CD4-positive, alpha-beta T cell treated with Interleukin-4 for 4 hours (primary cell): ENCODE data around the gene SNRNP48.

Source experiments
- DNase-seq: peaks from one replicate; pipeline ENCODE4 v3.0.0-alpha.2; 2020

The SNRNP48 gene

DNA sequence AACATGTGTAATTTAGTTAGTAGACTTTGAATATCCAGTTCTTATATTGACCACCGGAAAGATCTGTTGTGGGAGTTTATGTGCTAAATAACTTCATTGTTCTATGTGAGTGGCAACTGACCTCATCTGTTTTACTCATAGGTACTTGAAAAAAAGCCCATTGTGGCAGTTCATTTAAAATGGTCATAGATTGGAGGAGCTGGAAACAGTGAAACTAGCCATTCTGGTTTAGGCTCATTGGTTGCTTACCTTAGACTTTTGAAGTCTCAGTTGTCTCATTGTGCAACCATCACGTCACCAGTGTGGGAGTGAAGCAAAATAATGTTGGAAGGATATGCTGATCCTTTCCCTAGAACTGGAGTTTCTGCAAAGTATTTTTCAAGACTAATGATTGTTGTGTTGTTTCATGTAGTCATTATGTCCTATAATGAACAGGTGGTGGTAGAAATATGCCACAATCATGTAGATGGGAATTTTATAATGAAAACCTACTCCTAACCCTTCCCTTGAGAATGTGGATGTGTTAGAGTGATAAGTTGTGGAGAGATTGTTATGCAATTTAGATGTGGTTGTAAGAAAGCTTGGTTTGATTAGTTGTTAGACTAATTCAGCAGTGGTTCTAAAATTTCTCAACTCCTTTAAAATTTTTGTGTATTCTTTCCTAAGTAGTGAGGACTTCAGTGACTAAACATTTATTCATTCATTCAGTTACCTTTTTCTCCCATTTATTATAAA is 30.2 kb upstream of the SNRNP48 start:
- DNase-seq, result no peak

DNA sequence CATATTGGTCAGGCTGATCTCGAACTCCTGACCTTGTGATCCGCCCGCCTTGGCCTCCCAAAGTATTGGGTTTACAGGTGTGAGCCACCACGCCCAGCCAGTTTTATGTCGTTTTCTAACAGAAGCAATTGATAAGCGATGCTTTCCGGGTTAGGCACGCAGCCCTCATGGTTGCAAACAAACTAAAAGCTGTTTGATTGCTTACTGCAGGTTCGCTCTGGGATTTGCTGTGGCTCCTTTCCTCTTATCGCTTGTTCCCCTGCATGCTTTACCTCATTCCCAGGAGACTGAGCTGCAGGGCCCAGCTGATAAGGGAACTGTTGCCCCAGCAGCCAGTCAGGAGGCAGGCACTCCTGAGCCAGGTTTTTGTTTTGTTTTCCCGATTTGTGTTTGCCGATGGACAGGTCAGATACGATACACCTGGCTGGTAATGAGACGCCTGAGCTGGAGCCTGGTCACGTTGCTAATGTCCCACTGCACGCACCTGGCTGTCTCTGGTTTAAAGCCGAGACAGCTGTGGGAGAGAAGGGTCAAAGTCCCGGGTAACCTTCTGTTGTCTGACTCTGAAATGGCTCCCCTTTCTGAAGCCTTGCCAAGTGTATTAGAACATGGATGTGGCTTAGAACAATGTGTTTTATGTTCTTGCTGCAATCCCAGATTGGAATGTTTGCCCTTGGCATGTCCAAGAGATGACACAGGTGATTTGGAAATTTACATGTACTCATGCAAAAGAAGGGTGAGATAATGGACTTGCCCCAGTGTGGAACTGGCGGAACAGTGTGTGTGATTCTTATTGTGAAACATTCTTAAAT is 28.6 kb upstream of the SNRNP48 start:
- no peak for DNase-seq

DNA sequence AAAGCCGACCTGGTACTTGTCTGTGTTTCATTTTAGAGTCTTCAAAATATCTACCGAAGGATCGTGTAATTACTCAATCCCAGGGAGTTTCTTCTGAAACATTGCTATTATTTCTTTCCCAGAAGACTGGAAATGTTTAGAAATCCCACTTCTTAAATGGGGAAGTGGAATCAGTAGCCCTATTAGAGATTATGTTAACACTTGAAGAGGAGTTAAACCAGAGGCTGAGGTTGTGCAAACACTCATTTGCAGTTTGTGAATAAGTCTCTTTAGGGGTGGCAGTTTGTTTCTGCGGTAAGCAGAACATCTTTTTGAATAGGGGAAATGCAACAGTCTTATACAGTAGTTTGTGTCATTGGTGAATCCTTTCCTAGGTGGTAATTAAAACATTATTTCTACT is 27.2 kb upstream of the SNRNP48 start:
- no peak for DNase-seq

DNA sequence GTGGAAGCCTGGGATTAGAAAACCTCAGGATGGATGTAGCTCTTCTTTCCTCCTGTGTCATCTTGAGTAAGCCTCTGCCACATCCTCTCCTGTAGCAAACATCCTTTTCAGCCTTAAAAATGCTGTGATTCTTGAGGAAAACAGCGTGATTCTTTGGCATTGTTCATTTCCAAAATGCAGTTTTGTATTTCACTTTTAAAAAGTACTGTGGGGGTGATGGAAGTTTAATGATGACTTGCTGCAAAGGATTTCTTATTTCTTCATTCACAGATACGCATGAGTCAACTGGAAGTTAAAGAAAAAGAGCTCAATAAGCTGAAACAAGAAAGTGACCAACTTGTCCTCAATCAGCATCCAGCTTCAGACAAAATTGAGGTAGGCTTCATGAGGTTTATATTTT is 23.9 kb upstream of the SNRNP48 start:
- no peak for DNase-seq

DNA sequence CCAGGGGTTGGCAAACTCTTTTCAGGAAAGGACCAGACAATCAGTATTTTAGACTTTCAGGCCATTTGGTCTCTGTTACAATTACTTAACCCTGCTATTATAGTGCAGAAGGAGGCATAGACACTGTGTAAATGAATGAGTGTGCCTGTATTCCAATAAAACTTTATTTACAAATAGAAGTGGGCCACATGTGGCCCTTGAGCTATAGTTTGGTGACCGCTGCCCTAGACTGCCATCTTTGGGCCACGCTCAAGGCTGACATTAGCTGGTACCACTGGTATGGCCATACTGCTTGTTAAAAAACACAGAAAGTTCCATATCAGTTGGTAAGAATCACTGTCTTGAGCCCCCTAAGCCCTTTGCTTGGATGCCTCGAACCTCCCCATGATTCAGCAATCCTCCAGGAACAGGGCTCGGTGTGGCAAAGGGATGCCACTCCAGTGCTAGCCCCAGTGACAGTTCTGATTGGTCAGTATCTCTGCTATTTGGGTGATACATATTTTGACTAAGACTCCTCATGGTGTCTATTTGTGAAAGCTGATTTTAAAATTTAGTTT is 23.3 kb upstream of the SNRNP48 start:
- DNase-seq, result no peak

DNA sequence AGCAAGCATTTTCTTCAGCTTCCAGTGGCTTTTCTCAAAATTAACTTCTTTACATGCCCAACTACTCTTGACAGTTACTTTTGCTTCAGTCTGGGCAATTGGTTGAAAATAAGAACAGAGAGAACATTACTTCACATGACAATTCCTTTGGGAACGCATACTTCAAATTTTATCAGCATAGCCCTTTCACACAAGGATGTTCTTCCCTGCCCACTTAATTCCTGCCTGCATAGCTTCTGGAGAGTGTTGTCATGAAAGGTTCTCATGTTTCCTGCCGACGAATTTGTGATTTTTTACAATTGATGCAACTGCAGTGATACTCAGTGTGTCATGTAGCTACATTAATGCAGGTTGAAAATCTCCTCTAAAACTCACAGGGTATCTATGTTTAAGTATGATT is 22.0 kb upstream of the SNRNP48 start:
- DNase-seq, result no peak

DNA sequence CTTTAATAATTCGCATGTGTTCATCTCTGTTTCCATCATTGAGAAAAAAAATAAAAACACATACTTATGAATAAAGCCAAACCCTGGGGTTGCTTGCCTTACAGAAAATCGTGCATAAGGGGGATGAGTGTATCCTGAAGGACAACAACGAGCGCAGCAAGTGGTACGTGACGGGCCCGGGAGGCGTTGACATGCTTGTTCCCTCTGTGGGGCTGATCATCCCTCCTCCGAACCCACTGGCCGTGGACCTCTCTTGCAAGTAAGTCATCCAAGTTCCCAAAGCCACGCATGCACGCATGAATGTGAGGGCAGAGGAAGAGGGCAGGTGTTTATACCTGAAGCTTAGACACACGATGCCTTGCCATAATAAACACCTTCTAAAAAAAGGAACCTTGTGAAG is 20.9 kb upstream of the SNRNP48 start:
- DNase-seq, result no peak

DNA sequence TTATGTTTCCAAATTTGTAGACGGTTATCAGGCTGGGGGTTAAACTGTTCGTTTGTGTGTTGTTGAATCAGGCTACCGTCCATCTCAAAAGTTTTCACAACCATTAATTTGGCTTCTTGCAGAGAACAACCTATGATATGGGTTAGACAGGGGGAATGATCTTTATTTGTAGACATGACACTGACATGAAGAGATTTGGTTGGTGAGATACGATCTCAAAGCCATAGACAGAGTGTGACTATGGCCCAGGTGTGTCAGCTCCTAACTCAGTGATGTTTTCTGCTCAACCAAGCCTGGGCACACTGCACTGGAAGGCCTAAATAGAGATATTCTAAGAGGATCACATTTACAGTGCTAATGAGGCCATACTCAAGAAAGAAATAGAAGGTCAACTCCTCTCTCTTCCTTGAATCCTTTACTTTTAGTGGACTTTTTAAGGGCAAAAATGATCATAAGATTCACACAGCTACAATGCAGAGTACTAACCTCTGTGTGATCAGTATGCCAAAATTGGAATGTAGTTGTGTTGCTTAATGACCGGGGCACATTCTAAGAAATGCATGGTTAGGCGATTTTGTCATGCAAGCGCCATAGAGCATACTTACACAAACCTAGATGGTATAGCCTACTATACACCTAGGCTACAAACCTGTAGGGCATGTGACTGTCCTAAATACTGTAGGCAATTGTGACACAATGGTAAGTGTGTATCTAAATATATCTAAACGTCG is 17.6 kb upstream of the SNRNP48 start:
- no peak for DNase-seq

DNA sequence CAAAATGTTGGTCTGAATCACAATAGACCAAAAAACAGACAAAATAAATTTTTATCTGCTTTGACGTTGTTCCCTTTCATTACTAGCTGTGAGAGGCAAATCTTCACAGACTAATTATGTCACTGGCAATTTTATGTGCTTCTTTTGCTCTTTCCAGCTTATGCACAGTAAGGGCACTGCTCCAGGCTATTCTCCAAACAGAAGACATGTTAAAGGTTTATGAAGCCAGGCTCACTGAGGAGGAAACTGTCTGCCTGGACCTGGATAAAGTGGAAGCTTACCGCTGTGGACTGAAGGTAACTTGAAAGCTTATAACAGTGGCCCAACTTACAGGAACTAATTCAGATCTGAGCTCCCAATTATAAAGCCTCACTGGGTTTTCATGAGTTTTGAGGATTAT is 15.5 kb upstream of the SNRNP48 start:
- DNase-seq, result no peak

DNA sequence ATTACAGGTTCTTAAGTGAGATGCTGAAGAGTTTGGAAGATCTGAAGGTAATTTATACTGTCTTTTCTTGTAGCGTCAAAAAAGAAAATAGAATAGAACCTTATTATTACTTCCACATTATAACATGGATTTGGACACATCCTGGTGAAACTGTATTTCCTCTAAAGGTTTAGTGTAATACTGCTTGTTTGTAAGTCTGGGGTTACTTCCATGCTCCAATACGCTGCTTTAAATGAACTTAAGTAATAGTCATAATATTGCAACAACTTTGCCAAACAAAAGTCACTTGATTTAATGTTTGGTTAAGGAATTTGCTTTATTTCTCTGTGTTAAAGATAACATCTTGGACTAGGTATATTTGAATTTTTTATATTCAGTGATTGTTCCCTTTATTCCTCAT is 11.5 kb upstream of the SNRNP48 start:
- no peak for DNase-seq

DNA sequence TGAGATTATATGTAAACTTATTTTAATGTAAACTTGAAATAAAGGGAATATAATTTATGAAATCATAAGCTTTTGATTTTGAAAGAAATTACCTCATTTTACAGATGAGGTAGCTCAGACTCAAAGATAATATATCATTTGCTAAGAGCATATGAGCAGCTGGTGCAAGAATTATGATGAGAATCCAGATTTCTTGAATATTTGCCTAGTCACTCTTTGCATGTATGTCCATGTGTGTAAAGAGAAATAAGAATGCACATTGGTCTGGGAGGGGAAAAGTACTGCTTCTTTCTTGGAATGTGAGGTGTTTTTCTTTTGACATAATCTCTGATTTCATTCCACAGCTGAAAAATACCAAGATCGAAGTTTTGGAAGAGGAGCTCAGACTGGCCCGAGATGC is 11.1 kb upstream of the SNRNP48 start:
- no peak for DNase-seq

DNA sequence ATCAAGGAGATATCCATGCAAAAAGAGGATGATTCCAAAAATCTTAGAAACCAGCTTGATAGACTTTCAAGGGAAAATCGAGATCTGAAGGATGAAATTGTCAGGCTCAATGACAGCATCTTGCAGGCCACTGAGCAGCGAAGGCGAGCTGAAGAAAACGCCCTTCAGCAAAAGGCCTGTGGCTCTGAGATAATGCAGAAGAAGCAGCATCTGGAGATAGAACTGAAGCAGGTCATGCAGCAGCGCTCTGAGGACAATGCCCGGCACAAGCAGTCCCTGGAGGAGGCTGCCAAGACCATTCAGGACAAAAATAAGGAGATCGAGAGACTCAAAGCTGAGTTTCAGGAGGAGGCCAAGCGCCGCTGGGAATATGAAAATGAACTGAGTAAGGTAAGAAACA is 10.1 kb upstream of the SNRNP48 start:
- no peak for DNase-seq

DNA sequence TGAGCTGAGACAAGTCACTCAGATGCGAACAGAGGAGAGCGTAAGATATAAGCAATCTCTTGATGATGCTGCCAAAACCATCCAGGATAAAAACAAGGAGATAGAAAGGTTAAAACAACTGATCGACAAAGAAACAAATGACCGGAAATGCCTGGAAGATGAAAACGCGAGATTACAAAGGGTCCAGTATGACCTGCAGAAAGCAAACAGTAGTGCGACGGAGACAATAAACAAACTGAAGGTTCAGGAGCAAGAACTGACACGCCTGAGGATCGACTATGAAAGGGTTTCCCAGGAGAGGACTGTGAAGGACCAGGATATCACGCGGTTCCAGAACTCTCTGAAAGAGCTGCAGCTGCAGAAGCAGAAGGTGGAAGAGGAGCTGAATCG is 9.5 kb upstream of the SNRNP48 start:
- DNase-seq, result no peak

DNA sequence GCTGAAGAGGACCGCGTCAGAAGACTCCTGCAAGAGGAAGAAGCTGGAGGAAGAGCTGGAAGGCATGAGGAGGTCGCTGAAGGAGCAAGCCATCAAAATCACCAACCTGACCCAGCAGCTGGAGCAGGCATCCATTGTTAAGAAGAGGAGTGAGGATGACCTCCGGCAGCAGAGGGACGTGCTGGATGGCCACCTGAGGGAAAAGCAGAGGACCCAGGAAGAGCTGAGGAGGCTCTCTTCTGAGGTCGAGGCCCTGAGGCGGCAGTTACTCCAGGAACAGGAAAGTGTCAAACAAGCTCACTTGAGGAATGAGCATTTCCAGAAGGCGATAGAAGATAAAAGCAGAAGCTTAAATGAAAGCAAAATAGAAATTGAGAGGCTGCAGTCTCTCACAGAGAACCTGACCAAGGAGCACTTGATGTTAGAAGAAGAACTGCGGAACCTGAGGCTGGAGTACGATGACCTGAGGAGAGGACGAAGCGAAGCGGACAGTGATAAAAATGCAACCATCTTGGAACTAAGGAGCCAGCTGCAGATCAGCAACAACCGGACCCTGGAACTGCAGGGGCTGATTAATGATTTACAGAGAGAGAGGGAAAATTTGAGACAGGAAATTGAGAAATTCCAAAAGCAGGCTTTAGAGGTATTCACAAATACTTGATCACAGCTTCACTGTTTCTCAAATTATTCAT is 8.9 kb upstream of the SNRNP48 start:
- DNase-seq, result no peak

DNA sequence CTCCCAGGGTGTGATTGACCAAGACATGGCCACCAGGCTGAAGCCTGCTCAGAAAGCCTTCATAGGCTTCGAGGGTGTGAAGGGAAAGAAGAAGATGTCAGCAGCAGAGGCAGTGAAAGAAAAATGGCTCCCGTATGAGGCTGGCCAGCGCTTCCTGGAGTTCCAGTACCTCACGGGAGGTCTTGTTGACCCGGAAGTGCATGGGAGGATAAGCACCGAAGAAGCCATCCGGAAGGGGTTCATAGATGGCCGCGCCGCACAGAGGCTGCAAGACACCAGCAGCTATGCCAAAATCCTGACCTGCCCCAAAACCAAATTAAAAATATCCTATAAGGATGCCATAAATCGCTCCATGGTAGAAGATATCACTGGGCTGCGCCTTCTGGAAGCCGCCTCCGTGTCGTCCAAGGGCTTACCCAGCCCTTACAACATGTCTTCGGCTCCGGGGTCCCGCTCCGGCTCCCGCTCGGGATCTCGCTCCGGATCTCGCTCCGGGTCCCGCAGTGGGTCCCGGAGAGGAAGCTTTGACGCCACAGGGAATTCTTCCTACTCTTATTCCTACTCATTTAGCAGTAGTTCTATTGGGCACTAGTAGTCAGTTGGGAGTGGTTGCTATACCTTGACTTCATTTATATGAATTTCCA is 4.6 kb upstream of the SNRNP48 start:
- DNase-seq, result no peak

DNA sequence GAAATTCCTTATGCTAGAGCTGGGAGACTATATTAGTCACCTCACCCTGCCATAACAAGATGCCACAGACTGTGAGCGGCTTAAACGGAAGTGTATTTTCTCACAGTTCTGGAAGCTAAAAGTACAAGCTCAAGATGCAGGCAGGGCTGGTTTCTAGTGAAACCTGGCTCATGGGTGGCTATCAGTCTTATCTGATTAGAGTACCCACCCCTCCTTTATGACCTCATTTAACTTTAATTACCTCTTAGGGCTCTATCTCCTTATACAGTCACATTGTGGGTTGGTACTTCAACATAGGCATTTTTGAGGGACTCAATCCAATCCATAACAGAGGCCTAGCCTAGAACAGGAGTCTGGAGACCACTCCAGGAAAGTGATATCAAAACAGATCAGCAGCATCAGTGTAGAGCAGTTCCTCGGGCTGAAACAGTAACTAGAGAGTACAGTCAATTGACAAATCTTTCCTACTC is 2.3 kb upstream of the SNRNP48 start:
- no peak for DNase-seq

DNA sequence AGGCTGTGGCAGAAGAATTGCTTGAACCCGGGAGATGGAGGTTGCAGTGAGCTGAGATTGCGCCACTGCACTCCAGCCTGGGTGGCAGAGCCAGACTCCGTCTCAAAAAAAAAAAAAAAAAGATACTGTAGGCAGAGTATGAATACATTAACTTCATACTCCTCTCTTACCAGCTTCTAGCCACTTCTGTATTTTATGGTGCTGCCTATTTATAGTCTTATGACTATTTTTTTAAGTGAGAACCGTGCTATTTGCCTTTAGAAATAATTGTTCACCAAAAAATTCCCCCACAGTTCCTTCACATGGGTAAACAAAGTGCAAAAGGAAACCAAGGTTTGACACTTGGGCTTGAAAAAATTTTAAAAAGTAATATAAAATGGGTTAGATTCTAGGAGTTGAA is 1.5 kb upstream of the SNRNP48 start:
- DNase-seq, result no peak

DNA sequence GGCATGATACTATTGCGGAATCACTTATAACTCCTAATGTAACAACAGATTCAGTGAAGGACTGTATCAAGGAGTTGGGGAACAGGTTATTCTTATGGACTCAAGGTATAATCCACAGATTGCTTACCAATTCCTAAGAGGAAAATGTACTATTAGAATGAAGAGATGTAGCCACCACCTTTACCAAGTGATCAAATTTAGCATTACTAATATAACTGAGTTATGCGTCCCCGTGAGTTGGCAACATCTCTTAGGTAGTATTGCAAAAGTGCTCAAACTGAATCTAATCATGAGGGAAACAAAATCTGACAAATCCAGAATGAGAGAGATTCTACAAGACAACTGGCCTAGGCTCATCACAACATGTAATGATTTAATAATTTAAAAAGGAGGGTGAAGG is 777 bp upstream of the SNRNP48 start:
- no peak for DNase-seq

DNA sequence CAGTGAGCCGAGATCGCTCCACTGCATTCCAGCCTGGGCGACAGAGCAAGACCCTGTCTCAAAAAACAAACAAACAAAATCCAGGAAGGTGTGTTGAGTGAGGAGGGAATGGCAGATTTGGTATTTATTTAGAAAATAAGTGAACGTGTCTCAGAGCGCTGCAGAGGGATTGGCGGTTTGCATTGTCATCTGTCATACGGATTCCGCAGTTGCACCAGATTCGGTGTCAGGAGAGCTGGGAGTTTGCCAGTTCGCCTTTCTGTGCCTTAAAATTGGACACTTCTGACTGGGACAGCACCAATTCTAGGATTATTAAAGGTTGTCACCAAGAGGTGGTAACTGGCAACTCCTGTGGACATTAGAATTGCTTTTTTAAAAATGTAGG is 912 bp downstream of the SNRNP48 start:
- no peak for DNase-seq

DNA sequence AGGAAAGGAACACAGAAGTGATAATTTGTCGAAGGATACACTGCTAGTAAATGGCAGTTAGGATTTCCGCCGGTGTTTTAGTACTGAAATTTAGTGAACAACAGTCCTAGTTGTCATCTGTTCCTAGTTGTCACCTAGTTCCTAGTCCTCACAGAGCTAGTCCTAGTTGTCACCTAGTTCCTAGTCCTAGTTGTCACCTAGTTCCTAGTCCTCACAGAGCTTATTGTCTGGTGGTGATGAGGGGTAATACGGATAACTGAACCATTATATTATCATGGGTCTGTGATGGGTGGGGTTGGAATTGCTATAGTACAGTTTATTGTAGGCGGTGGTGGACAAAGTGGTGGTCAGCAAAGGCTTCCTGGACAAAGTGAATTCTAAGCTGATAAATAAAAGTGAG is 1.8 kb downstream of the SNRNP48 start:
- DNase-seq, result no peak

DNA sequence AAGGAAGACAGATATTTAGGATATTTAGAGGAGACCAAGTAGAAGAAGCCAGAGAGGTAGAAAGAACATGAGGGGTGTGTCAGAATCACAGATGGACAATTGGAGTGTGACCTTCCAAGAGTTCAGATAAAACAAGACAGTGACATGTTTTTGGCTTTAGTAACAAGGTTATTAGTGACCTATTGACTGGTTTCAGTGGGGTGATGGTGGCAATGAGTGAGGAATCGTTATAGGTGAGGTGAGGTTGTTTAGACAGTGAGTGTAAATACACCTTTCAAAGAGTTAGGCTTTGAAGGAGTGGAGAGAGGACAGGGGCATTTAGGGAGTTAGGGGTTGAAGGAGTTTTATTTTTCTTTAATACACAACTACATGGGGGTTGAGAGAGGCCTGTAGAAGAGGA is 3.2 kb downstream of the SNRNP48 start:
- DNase-seq, result no peak

DNA sequence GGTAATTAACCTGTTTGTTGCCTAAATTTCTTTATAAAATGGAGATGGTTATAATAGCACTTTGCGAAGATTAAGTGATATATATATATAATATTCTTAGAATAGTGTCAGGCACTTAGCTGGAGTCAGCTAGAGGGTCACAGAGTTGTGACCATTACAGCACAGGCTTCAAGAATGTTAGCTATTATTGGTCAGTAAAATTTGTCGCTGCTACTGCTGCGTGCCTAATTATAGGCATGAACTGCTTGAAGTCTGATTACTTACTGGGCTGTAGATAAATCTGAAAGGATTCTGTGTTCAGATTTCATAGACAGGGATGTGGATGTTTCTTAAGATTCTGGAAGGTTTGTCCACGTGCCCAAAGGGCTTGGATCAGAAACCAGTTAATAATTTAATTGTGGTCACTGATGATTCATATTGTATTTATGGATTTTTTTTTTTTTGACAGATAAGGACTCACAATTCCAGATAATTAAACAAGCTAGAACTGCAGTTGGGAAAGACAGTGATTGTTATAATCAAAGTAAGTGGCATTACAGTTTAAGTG is 4.7 kb downstream of the SNRNP48 start:
- DNase-seq, result no peak
